A549 (cell line): Measurements from ENCODE around the gene RILPL2. TPM values are rescaled to one million over a fixed set of nuclear protein-coding genes. Genes with fewer than 3 reads are reported as not detected.

Experiments used
- ATAC-seq, 2 experiments: fragments of 200-7000 bp in 1 of 2; fragments of >200 bp in 1 of 2; cut with Nextera tagmentation in 1 of 2; cut with Tn5 transposase in 1 of 2; 3 replicates each; pipeline versions ENCODE4 v1.8.0 to v1.9.1; 2018 to 2020; ENCODE audit warnings: mild to moderate bottlenecking in 1 of 2, moderate library complexity in 1 of 2
- CTCF ChIA-PET: fragments of 300-600 bp; sonication (Branson Sonifier 250); formaldehyde crosslinking; extraction: SDS; loops from one replicate; lab custom pipeline; 2021; ENCODE audit warnings: antibody characterized with exemption, inconsistent platforms; lab: Yijun Ruan, JAX
- POLR2A ChIA-PET: fragments of 350-600 bp; formaldehyde crosslinking; extraction: SDS; loops from one replicate; lab custom pipeline; 2021; ENCODE audit warnings: antibody characterized with exemption, inconsistent platforms; lab: Yijun Ruan, JAX
- DNase-seq, 2 experiments: peaks; one replicate each; pipeline versions ENCODE4 v3.0.0 to v3.0.0-alpha.2; 2011 to 2016; ENCODE audit warnings: low read depth in 1 of 2, low spot score in 1 of 2
- FAIRE-seq: peaks from 2 replicates; lab custom pipeline; 2011; peaks lifted over from hg19 to GRCh38; lab: Jason Lieb, UNC
- H3K27ac ChIP-seq, 2 experiments: fragments of >200 bp; sonication (Bioruptor Twin); formaldehyde crosslinking; 3 replicates each; pipeline ENCODE4 v1.5.1; 2016 to 2017
- H3K4me1 ChIP-seq: fragments of >200 bp; sonication (Bioruptor Twin); formaldehyde crosslinking; 3 replicates; pipeline ENCODE4 v1.6.1; 2016
- H3K4me2 ChIP-seq: fragments of >200 bp; sonication (Bioruptor Twin); formaldehyde crosslinking; 3 replicates; pipeline ENCODE4 v1.6.1; 2016
- H3K4me3 ChIP-seq: fragments of >200 bp; sonication (Bioruptor Twin); formaldehyde crosslinking; 3 replicates; pipeline ENCODE4 v1.5.1; 2016
- H3K9me3 ChIP-seq: fragments of >200 bp; sonication (Bioruptor Twin); formaldehyde crosslinking; 3 replicates; pipeline ENCODE4 v1.6.1; 2016
- CHD2 ChIP-seq: fragments of 150-350 bp; IDR thresholded peaks from 2 replicates; pipeline ENCODE4 v1.6.1; 2014; ENCODE audit warnings: low read length; ENCODE audit not compliant: partially characterized antibody
- EHF ChIP-seq: fragments of 250-450 bp; sonication (Bioruptor Pico); IDR thresholded peaks from 2 replicates; pipeline ENCODE4 v1.5.0; 2020; ENCODE audit warnings: mild to moderate bottlenecking
- HOXB5 ChIP-seq: fragments of 250-450 bp; sonication (Bioruptor Pico); IDR thresholded peaks from 2 replicates; pipeline ENCODE4 v1.5.0; 2020; ENCODE audit warnings: mild to moderate bottlenecking, moderate library complexity
- JUN ChIP-seq, 2 experiments: fragments of >200 bp; sonication (Bioruptor Twin); formaldehyde crosslinking; IDR thresholded peaks; 2 replicates in 1 of 2; 3 replicates in 1 of 2; pipeline ENCODE4 v1.6.1; 2016 to 2017
- JUNB ChIP-seq: fragments of >200 bp; sonication (Bioruptor Twin); formaldehyde crosslinking; IDR thresholded peaks from 2 replicates; pipeline ENCODE4 v1.6.1; 2016
- KDM1A ChIP-seq: fragments of 200-600 bp; sonication (generic); IDR thresholded peaks from 2 replicates; pipeline ENCODE4 v1.6.1; 2016; ENCODE audit warnings: low read depth, mild to moderate bottlenecking
- MAFK ChIP-seq: fragments of 450-650 bp; IDR thresholded peaks from 2 replicates; pipeline ENCODE4 v1.6.1; 2014; ENCODE audit not compliant: partially characterized antibody
- MYC ChIP-seq: IDR thresholded peaks from 2 replicates; pipeline ENCODE4 v1.6.1; 2012; ENCODE audit warnings: mild to moderate bottlenecking, inconsistent platforms, low read length, improper control_type of control experiment, borderline replicate concordance
- NFE2L2 ChIP-seq: fragments of 150-350 bp; conservative IDR thresholded peaks from 2 replicates; pipeline ENCODE4 v1.6.1; 2014; ENCODE audit warnings: low read length
- NR3C1 ChIP-seq: fragments of >200 bp; sonication (Bioruptor Twin); formaldehyde crosslinking; IDR thresholded peaks from 3 replicates; pipeline ENCODE4 v1.6.1; 2017
- RCOR1 ChIP-seq: fragments of 150-350 bp; IDR thresholded peaks from 2 replicates; pipeline ENCODE4 v1.6.1; 2014; ENCODE audit warnings: antibody characterized with exemption, low read length, low read depth
- SMC3 ChIP-seq: fragments of >200 bp; sonication (Bioruptor Twin); formaldehyde crosslinking; IDR thresholded peaks from 3 replicates; pipeline ENCODE4 v1.6.1; 2018; ENCODE audit warnings: inconsistent platforms
- TFCP2L1 ChIP-seq: fragments of 250-450 bp; sonication (Bioruptor Pico); IDR thresholded peaks from 2 replicates; pipeline ENCODE4 v1.5.0; 2021; ENCODE audit warnings: mild to moderate bottlenecking
- ZC3H11A ChIP-seq: fragments of 450-650 bp; IDR thresholded peaks from 2 replicates; pipeline ENCODE4 v1.6.1; 2014; ENCODE audit warnings: antibody characterized with exemption, mild to moderate bottlenecking
- ZSCAN20 ChIP-seq: fragments of 250-450 bp; sonication (Bioruptor Pico); IDR thresholded peaks from 2 replicates; pipeline ENCODE4 v1.8.0; 2022; ENCODE audit warnings: mild to moderate bottlenecking, moderate library complexity
- WGBS: methylation state at CpG from one replicate; pipeline ENCODE4 v1.1.6; 2017; ENCODE audit errors: missing lambda C conversion rate; 5-methylcytosine and 5-hydroxymethylcytosine counted together
- polyA plus RNA-seq, 4 experiments: library from polyadenylated mRNA; depleted of rRNA in 3 of 4; stranded (reverse); fragments of >200 nt; fragmentation: RNase III in 1 of 4; extraction: RNeasy Plus Mini Kit Qiagen cat#74134 plus additional on column Dnase treatment in 1 of 4; gene quantifications; 2 replicates in 3 of 4; 3 replicates in 1 of 4; pipeline ENCODE4 v1.2.3, GENCODE V29; 2011 to 2017
- TF ChIP-seq, protein P1 (sequence below): fragments of 450-650 bp; IDR thresholded peaks from 2 replicates; pipeline ENCODE4 v1.6.1; 2014; ENCODE audit warnings: antibody characterized with exemption
- TF ChIP-seq, protein P2 (sequence below): fragments of >200 bp; sonication (Bioruptor Twin); formaldehyde crosslinking; IDR thresholded peaks from 2 replicates; pipeline ENCODE4 v1.6.1; 2016
- TF ChIP-seq, protein P3 (sequence below): fragments of 250-450 bp; sonication (Bioruptor Pico); IDR thresholded peaks from 2 replicates; pipeline ENCODE4 v1.5.0; 2020; ENCODE audit warnings: low read depth, mild to moderate bottlenecking, moderate library complexity
- TF ChIP-seq, protein P4 (sequence below): fragments of 250-450 bp; sonication (Bioruptor Pico); IDR thresholded peaks from 2 replicates; pipeline ENCODE4 v1.5.0; 2021; ENCODE audit warnings: mild to moderate bottlenecking, moderate library complexity, borderline replicate concordance

The RILPL2 gene
- polyA plus RNA-seq, 2 of the 4 experiments (the other 2 are of a cell fraction) = 2.4 to 2.9 TPM

DNA sequence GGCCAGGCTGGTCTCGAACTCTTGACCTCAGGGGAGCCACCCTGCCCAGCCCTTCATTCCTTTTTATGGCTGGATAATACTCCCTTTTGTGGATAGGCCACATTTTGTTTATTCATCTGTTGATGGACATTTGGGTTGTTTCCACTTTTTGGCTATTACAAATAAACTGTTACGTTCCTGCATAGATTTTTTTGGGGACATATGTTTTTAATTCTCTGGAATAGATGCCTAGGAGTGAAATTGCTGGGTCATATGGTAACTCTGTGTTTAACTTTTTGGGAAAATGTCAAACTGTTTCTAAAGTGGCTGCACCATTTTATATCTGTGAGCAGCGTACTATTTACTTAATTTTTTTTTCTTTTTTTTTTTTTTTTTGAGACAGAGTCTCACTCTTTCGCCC is 42.7 kb downstream of the RILPL2 start (continued):
- TF ChIP-seq ZC3H11A = no peak
- TF ChIP-seq, protein P1, sequence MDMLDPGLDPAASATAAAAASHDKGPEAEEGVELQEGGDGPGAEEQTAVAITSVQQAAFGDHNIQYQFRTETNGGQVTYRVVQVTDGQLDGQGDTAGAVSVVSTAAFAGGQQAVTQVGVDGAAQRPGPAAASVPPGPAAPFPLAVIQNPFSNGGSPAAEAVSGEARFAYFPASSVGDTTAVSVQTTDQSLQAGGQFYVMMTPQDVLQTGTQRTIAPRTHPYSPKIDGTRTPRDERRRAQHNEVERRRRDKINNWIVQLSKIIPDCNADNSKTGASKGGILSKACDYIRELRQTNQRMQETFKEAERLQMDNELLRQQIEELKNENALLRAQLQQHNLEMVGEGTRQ = no peak

DNA sequence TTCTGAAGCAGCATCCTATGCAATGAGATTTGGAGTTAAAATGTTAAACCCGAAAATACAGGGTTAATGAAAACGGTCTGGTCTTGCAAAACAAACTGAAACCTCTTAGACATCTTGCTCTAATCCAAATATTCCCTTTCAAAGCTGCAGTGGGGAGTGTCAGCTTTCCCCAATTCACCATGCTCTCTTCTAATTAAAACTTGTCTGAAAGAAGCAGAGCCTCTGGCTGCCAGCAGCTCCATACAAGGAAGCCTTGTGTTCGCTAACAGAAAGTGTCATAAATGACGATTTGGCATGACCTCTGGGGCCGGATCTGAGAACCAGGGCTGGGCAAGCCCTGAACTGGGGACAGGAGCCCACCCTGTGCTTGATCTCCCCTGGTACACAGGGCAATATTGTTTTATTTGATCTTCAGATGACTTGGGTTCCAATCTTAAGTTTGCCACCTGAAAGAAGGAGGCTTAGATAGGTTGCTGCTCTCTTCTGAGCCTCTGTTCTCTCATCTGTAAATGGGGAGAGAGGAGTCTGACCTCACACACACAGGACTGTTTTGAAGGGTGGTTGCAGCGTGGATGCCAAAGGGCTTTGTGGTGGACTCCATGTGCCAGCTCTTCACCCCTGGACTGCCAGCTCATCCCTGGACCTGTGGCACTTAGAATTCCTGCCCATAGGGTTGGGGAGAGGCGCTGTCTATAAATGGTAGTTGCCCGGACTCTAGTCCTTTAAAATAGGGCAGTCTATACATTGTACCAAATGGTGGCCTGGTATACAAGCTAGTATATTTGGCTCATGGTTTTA is 44.7 kb downstream of the RILPL2 start:
- FAIRE-seq (no peak), ATAC-seq (no peak), DNase-seq (no peak)
- Histone ChIP-seq H3K4me3 (no peak overlapping the region), H3K4me1 (peaks cover 20% of the 10 kb centered on the region), H3K4me2 (no peak overlapping the region), H3K9me3 (no peaks in the 10 kb centered on the region), H3K27ac (no peak overlapping the region)
- TF ChIP-seq JUNB (no peak), TFCP2L1 (no peak), KDM1A (no peak), NFE2L2 (no peak), NR3C1 (no peak), EHF (CRISPR knock-in tag) (no peak), RCOR1 (no peak), SMC3 (no peak), CHD2 (no peak), MYC (no peak), JUN (IDR thresholded peaks at IDR 0.05) (no peak), ZSCAN20 (no peak), MAFK (no peak), HOXB5 (CRISPR knock-in tag) (no peak)
- TF ChIP-seq, protein P2, sequence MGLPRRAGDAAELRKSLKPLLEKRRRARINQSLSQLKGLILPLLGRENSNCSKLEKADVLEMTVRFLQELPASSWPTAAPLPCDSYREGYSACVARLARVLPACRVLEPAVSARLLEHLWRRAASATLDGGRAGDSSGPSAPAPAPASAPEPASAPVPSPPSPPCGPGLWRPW = no peak
- TF ChIP-seq, protein P1 = no peak
- TF ChIP-seq, protein P3, sequence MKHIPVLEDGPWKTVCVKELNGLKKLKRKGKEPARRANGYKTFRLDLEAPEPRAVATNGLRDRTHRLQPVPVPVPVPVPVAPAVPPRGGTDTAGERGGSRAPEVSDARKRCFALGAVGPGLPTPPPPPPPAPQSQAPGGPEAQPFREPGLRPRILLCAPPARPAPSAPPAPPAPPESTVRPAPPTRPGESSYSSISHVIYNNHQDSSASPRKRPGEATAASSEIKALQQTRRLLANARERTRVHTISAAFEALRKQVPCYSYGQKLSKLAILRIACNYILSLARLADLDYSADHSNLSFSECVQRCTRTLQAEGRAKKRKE (CRISPR knock-in tag) = no peak
- TF ChIP-seq, protein P4, sequence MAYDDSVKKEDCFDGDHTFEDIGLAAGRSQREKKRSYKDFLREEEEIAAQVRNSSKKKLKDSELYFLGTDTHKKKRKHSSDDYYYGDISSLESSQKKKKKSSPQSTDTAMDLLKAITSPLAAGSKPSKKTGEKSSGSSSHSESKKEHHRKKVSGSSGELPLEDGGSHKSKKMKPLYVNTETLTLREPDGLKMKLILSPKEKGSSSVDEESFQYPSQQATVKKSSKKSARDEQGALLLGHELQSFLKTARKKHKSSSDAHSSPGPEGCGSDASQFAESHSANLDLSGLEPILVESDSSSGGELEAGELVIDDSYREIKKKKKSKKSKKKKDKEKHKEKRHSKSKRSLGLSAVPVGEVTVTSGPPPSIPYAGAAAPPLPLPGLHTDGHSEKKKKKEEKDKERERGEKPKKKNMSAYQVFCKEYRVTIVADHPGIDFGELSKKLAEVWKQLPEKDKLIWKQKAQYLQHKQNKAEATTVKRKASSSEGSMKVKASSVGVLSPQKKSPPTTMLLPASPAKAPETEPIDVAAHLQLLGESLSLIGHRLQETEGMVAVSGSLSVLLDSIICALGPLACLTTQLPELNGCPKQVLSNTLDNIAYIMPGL (CRISPR knock-in tag) = no peak
- POLR2A ChIA-PET = no interaction called here
- CTCF ChIA-PET = interaction anchor here (0.7 to 1.5 kb wide), 4 partner anchors 12 to 190 kb away, joined by 3 to 4 read pairs (median 4); no protein-coding TSS in a partner anchor
- 87% methylated on average over 8 of the region's 8 CpGs for WGBS
